Activated CD4-positive, alpha-beta T cell treated with anti-CD3 and anti-CD28 coated beads for 4 hours (primary cell): ENCODE measurements around the gene HCAR3.
A peak's percentile ranks its signal among the peaks of the same experiment; 100 is the strongest.
"Not testable (repeated sequence)": the region's sequence is repeated elsewhere in the genome, so short reads cannot be mapped to it uniquely, and the experiment has no call there.

Experiments used
- DNase-seq, 2 donors: peaks; one replicate each; pipeline ENCODE4 v3.0.0-alpha.2; 2020

Gene HCAR3

GRCh38 chr12:122716658-122717057, at the start of gene HCAR3:
TSS of gene HCAR3 (minus strand) at chr12:122716811. CDS start at chr12:122716737, 74 bp downstream.
- DNase-seq: not testable (repeated sequence)

- DNase-seq: no peak
Observed at GRCh38 chr12:122757568-122757967, 41.0 kb upstream of the HCAR3 start.

DNA sequence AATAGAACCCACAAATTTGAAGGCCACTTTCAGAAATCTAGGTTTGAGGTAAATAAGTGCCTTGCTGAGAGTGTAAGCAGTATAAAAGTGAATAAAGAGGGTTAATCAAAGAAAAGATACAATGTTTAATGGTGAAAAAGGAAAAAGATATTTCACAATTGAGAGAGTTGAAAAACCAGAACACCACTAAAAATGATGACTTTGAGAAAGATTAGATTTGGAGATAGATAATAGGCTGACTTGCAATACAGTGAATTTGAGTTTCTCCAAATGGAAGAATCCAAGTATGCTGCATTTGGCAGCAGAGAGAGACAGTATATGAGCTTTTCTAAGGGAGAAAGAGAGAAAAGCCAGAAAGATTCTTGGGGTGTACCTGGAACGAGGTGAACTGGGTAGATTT, 38.2 kb upstream of the HCAR3 start:
- DNase-seq: no peak

- no peak for DNase-seq
Observed at GRCh38 chr12:122753319-122753650, 36.7 kb upstream of the HCAR3 start.

DNA sequence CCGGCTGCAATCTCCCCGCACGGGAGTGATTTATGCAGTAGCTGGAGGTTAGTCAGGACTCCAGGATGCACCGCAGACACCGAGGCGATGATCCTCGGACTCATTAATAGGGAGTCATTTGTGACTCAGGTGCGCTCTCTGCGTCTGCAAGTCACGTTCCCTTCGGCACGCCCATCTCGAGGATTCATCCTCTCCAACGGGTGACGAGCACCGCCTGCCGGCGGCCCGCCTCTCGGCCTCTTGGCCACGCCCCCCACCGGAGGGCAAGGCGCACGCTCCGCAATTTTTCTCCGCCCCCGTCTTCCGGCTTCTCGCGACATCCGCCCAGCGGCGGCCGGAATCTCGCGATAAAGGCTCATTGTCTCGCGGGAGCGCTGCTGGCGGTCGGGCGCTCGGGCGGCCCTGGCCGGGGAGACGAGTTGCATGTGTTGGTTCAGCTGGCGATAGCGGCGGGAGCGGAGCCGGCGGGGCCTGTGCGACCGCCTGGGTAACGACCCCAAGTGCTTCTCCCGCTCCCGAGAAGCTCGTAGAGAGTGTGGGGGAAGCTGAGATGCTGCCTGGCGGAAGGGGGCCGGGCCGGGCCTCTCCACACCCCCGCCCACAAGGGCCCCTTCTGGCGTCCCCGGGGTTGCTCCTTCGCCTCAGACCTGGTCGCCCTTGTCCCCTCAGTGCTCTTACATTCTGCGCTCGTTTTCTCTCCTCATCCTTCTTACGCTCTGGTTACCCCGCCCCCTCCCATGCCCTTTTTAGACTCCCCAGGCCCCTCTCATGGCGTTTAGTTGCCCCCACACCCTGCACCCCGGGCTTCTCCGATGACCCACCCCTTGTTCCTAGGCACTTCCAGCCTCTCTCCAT, 36.1 kb upstream of the HCAR3 start, which contains the start of gene DENR:
DENR (plus strand) TSS at position 361 of the 855 bp plus-strand sequence. CDS start 878 bp downstream, outside the sequence.
- peak; percentile 99 for DNase-seq

GRCh38 chr12:122750781-122751515, 34.3 kb upstream of the HCAR3 start:
- DNase-seq: not testable (repeated sequence)

- DNase-seq: no peak
Observed at GRCh38 chr12:122749569-122750332, 33.1 kb upstream of the HCAR3 start.

- DNase-seq: no peak
Observed at GRCh38 chr12:122747224-122748135, 30.9 kb upstream of the HCAR3 start.

GRCh38 chr12:122743895-122744525, 27.4 kb upstream of the HCAR3 start:
- no peak for DNase-seq

GRCh38 chr12:122740351-122740750, 23.7 kb upstream of the HCAR3 start:
- DNase-seq: no peak

DNA sequence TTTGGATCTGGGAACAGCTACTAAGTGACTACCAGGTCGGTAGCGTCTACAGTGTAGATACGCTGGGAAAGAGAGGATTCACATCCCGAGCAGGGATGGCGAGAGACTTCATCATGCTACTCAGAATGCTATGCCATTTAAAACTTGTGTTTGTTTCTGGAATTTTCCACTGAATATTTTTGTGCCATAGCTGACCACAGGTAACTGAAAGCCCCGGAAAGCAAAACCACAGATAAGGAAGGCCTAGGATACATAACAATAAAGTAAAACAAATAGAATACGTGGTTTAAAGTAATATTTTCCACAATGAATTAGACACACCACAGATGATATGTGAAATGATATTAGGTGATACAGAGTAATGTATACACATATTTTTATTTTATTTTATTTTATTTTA, 22.0 kb upstream of the HCAR3 start:
- no peak for DNase-seq

DNA sequence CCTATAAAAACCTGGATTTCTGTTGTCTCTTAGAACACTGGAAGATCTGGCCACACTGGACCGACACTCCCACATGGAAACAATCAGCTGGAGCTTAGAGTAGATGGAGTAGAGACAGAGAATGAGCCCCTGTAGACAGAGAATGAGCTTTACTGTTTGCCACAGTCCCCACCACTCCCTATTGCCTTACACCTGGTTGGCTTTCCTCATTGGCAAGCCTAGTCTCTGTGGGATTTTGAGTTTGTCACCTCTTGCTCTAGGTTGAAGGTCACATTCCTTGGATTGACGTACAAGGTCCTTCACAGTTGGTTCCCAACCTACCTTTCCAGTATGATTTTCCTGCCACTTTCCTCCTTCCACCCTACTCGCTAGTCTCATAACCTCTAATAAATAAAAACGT, 16.0 kb upstream of the HCAR3 start:
- DNase-seq: no peak

- DNase-seq: peak in 1 of 2 donors; percentile 52
Observed at GRCh38 chr12:122732170-122732569, 15.6 kb upstream of the HCAR3 start.

GRCh38 chr12:122730215-122731014, 13.8 kb upstream of the HCAR3 start, which contains the start of gene HCAR1:
TSS of gene HCAR1 (minus strand) at chr12:122730844. CDS start at chr12:122730339, 505 bp downstream.
- peak; percentile 40 to 49 for DNase-seq

- no peak for DNase-seq
Observed at GRCh38 chr12:122729583-122730214, 13.1 kb upstream of the HCAR3 start.

GRCh38 chr12:122726080-122726558, 9.5 kb upstream of the HCAR3 start:
- DNase-seq: peak; percentile 46 to 50

DNA sequence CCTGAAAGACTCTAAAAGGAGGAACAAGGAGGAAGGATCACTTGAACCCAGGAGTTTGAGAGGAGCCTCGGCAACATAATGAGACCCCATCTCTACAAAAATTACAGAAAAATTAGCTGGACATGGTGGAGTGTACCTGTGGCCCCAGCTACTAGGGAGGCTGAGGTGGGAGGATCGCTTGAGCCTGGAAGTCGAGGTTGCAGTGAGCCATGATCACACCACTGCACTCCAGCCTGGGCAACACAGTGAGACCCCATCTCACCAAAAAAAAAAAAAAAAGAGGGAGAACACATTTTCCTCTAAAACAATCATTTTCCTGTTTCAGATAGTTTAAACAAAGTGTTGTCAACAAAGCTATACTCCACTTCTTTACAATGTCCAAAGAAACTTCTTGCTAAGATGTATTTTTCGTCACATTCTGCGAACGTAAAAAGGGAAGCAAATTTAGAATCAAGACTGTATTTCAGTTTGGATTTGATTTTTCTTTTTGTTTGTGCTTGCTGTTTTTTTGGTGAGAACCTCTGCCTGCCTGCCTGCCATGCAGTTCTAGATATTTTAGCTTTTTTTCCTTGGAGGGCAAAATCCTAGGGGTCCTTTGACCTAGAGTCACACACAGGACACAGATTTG, 9.0 kb upstream of the HCAR3 start:
- DNase-seq: no peak

GRCh38 chr12:122724641-122725243, 8.1 kb upstream of the HCAR3 start:
- DNase-seq: no peak

DNA sequence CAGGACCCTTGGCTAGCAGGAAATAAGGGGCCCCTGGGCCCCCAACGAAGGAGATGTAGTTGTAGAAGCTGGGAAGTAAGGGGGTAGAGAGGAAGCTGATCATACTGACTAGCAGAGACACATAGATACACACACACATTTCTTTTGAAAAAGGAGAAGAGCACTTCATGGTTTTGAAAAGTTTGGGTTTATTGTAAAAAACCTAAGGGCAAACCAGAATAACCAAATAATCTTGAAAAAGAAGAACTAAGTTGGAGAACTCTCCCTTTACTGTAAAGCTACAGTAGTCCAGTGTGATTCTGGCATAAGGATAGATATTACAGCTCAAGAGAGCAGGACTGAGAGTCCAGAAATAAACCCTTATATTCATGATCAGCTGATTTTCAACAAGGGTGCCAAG, 5.8 kb upstream of the HCAR3 start:
- DNase-seq: no peak
